Muscle of back (tissue), 13 donors: Measurements from ENCODE around the gene SLC4A9. TPM values are rescaled to one million over a fixed set of nuclear protein-coding genes. Genes with fewer than 3 reads are reported as not detected.

Source experiments
- DNase-seq, 3 donors: peaks; one replicate each; pipeline versions ENCODE4 v3.0.0 to v3.0.0-alpha.2; 2013
- long read RNA-seq, 9 donors: transcript quantifications; one replicate each; lab custom pipeline, GENCODE V29; 2026
- polyA plus RNA-seq, 10 donors: library from polyadenylated mRNA; unstranded; fragments of 120-200 nt; gene quantifications; one replicate each; pipeline ENCODE4 v1.2.1, GENCODE V29; 2013; ENCODE audit not compliant: insufficient read length in 10 of 10

Gene SLC4A9, protein sequence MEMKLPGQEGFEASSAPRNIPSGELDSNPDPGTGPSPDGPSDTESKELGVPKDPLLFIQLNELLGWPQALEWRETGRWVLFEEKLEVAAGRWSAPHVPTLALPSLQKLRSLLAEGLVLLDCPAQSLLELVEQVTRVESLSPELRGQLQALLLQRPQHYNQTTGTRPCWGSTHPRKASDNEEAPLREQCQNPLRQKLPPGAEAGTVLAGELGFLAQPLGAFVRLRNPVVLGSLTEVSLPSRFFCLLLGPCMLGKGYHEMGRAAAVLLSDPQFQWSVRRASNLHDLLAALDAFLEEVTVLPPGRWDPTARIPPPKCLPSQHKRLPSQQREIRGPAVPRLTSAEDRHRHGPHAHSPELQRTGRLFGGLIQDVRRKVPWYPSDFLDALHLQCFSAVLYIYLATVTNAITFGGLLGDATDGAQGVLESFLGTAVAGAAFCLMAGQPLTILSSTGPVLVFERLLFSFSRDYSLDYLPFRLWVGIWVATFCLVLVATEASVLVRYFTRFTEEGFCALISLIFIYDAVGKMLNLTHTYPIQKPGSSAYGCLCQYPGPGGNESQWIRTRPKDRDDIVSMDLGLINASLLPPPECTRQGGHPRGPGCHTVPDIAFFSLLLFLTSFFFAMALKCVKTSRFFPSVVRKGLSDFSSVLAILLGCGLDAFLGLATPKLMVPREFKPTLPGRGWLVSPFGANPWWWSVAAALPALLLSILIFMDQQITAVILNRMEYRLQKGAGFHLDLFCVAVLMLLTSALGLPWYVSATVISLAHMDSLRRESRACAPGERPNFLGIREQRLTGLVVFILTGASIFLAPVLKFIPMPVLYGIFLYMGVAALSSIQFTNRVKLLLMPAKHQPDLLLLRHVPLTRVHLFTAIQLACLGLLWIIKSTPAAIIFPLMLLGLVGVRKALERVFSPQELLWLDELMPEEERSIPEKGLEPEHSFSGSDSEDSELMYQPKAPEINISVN
- under 1 TPM in 3 of 10 donors, not detected in 7; 0.14 to 0.30 (median 0.17) TPM for polyA plus RNA-seq
- long read RNA-seq, donor 1 = 0 reads
- long read RNA-seq, donor 2 = 0 reads
- long read RNA-seq, donor 3 = 0 reads
- long read RNA-seq, donor 4 = 0 reads
- long read RNA-seq, donor 5 = 0 reads
- long read RNA-seq, donor 6 = 0 reads
- long read RNA-seq, donor 7 = 0 reads
- long read RNA-seq, donor 8 = 0 reads
- long read RNA-seq, donor 9 = 0 reads

DNA sequence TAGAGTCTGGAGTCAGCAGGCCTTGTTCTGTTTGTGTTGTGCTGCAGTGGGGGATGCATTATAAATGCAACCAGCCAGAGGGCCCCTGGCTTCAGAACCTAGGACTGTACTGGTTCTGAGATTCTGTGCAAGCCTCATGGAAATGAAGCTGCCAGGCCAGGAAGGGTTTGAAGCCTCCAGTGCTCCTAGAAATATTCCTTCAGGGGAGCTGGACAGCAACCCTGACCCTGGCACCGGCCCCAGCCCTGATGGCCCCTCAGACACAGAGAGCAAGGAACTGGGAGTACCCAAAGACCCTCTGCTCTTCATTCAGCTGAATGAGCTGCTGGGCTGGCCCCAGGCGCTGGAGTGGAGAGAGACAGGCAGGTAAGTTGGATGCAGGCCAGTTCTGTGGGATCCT is at the start of gene SLC4A9:
TSS of gene SLC4A9 (plus strand) at position 94 of the 400 bp plus-strand sequence. CDS start at position 137, 43 bp downstream.
- no peak for DNase-seq

DNA sequence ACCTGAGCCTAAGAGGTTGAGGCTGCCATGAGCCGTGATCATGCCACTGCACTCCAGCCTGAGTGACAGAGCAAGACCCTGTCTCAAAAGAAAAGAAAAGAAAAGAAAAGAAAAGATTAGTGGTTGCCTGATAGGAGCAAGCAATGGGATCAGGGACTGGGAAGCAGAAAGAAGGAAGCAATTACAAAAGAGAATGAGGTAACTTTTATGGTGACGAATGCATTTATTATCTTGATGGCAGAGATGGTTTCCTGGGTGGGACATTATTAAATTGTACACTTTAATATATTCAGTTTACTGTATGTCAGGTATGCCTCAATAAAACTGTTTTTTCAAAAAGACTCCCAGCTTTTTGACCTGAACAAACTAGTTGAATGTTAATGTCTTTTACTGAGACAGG is 49.6 kb upstream of the SLC4A9 start:
- DNase-seq = no peak

DNA sequence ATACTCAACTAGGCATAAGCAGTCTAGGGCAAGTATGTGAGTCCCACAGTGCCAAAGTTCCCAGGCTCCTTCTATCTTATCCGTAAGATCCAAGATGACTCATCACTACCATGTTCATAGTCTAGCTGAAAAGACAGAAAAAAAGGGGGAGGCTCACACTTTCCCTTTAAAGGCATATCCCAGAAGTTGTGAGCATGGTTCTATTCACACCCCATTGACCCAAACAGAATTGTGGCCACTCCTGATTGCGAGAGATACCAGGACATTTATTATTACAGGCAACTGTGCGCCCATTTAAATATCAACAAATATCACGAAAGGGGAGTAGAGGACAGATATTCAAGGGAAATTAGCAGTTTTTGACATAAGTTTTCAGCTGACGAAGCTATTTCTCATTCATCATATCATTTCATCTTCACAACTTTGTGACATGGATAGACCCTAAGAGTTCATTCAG is 49.0 kb upstream of the SLC4A9 start:
- DNase-seq = peak in 1 of 3 donors; percentile 68

DNA sequence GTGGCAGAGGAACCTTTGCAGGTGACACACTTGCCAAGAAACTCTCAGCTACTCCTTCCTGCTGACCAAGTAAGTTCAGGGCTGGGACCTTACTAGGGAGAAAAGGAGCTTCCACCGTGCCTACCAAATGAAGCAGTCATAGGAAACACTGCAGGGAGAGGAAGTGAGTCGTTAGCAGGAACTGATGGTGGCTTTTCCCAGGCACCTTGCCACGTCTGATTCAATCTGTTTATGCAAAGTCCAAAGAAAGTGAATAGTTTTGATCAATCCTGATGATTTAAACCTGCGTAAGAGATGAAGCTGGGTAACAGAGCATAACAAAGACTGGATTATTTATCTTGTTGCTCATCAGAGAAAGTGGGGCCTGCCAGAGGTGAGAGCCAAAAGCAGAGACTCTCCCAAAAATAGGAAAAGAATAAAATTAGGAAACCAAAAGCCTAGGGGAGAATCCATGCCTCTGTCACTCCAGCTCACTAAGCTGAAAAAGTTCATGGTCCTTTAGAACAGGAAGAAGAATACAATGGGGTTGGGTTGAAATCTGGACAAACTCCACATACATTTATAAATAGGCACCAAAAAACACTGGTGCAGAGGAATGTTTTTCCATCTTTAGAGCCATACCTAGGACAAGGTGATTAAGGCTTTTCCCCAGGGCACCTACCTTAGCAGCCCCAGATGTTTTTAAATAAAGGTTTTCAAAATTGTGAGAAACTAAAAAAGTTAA is 47.8 kb upstream of the SLC4A9 start:
- DNase-seq = peak in 2 of 3 donors; percentile 32 to 86

DNA sequence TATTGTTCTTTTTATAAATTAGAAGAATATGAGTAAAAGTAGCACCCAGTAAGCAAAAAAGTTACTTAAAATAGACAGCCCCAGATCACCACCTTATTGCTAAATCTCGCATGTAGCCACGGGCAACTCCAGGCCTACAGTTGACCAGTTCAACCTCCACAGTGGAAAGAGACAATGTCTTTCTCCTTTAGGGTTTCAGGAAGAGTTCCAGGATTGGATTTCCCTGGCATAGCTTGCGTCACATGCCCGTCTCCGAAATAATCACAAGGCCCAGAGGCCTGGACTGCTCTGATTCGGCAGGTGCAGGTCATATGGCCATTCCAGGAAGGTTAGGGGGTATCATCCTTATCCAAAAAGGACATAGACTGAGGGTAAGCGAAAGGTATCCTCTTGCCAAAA is 47.2 kb upstream of the SLC4A9 start:
- no peak for DNase-seq

DNA sequence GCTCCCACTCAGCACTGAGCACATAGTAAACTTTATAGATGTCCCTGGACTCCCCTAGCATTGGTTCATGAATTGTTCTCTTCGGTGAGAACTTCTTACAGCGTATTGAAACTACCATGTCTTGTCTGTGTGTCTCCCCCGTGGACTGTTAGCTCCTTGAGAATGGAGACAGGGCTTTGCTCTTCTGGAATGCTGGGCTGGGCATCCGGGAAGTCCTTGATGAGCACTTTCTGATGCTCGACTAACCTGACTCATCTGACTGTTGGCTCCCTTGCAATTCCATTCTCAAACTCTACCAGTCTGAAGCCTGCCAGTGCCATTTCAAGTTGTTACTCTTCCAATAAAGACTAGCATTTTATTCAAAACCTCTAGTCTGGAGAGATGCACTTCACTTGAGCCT is 42.1 kb upstream of the SLC4A9 start:
- DNase-seq = no peak

DNA sequence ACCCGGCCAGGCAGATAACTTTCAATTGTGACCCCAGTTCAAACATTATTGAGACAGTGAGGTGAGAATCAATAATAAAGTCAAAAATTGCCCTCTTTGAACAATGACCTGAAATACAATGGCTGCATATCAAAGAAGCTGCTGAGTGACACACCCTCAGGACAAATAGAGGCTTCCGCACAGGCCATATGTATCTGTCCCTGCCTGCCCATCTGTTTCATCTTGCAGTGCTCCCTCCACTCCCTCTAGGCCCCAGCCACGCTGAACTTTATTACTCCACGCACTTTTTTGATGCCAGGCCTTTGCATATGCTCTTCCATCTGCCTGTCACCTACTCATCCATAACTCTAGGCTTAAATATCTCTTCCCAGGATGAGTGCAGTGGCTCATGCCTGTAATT is 41.2 kb upstream of the SLC4A9 start:
- no peak for DNase-seq

DNA sequence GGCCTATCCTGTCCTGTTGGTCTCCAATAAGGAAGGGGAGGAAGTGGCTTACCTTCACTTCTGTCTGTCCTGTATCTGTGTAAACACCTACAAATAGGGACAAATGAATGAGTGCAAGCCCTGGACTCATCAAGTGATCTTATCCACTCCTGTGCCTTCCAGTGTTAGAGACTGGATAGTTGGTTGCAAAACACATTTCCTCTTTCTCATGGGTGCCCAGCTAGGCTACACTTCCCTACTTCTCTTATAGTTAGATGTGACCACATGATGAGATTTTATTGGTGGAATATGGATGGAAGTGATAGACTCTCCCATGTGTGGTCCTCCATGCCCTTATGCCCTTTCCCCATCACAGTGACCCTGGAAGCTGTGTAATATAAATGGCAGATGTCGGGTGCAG is 40.2 kb upstream of the SLC4A9 start:
- DNase-seq = no peak

DNA sequence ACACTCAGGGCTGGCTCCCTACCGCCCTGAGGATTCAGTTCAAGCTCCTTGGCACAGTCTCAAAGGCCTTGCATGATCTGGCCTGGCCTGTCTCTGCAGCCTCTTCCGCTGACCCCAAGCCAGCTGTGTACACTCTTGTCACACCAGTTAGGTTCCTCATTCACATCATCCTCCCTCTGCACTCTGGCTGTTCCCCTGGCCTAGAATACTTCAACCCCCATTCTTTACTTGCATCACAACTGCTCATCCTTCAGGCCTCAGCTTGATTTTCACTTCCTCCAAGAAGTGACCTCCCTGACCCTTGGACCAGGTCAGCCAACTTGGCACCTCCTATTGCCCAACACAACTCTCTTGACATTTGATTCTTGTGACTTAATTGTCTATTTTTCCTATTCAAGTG is 38.2 kb upstream of the SLC4A9 start:
- DNase-seq = peak in 1 of 3 donors; percentile 36

DNA sequence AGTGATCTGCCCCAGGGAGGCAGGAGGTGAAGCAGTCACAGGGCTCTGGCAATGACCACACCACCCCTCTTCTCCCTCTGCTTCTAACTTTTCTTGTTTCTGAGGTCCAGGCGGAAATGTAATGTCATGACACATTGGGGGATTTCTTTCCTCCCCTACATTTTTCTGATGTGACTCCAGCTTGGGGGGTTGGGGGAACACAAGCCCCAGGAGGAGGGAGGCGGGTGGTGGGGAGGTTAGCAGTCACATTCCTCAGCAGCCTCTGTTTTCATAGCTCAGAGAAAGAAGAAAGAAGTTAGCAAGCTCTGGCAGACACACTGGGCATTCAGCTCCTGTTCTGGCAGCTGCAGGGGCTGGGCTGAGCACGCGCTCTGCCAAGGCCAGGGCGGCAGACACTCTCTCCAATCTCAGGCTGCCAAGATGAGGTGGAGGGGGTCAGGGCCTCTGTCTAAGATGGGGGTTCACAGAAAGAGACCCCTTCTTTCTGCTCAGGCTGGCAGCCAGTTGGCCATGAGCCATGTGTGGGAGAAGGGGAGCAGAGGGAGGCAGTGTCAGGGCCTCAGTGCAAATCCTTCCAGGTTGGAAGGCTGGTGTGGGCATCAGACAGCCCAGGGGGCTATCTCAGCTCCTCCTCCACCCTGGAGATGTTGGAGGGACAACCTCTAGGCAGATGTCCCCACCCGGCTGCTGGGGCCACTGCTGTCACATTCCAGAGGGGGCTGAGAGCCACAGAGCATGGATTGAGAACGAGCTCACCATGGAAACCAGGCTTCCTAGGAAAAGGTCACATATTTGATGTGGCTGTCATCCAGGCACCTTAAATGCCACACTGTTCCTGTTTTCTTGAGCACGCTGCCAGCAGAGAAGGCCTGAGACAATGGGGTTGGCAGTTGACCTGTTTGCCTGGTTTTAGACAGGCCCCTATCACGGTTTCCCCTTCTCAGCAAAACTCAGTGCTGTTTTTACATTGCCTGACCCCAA is 37.0 kb upstream of the SLC4A9 start:
- DNase-seq = peak in 2 of 3 donors; percentile 64 to 92

DNA sequence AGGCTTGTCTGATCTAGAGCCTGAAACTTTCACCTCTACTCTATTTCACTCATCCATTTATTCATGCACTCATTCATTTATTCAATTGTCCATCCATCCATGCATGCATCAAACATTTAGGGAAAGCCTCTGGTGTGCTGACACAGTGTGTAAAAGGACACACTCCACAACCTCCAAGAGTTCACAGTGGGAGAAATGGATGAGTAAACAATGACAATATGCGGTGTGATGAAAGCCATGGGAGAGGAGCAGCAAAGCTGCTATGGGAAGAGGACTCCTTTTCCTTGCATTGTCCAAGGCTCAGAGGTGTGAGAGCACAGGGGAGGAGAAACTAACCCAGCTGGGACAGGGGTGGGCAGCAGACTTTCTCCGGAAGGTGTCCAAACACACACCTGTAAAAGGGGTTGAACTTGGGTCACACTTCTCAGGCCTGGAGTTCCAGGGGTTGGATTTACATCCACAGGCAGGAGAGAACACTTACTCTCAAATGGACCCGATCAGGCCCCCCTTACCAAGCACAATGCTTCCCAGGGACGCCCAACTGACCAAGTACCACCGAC is 35.9 kb upstream of the SLC4A9 start:
- no peak for DNase-seq

DNA sequence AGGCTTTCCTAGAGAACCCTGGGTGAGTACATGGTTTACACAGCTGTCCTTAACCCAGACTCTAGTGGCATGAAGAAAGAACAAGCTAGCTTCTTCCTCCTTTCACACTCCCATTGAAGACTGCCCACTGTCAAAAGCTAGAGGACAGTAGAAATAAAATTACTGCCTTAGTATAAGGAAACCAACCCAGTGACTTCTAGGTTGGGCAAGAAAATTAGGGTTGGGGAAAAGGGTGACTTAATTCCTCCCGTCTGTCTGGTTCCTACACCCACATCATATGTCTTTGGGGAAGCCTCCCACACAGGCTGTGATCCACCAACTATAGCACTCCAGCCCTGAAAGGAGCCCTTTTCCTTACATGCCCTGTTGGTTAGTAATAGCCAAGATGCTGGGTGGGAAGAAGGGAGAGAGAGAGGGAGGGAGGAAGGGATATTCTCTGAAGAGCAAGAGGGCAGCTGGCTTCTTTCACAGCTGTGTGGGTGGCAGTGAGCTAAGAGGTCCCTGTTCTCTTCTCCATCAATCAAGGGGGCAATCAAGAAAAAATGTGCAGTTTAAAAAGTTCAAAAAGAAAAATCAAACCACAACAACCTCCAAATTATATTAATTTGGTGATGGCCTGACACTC is 35.3 kb upstream of the SLC4A9 start:
- no peak for DNase-seq

DNA sequence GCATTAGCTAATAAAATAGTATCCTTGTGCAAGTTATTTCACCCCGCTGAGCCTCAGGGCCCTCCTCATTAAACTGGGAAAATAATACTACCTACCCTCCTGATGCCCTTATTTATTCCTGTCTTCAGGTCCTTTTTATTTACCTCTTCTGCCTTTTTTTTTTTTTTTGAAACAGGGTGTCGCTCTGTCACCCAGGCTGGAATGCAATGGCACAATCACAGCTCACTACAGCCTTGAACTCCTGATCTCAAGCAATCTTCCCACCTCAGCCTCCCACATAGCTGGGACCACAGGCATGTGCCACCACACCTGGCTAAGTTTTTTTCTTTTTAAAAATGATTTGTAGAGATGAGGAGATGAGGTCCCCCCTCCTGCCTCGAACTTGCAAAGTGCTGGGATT is 34.5 kb upstream of the SLC4A9 start:
- DNase-seq = no peak

DNA sequence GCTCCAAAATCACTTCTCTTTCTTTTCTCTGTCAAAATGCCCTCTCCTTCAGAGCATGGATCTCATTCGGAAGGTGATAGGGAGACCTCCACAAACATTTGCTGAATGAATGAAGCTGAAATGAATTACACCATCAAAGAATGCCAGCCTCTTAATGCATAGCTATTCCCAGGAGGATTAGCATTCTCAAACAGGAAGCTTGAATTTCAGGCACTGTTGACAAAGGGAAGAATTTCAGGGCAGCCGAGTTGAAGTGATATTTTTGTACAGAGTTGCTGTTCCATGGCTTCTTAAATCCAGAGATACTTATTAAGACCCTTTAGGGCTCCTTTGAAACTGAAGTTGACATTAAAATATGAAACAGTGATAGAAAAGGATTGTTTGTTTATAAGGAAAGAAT is 32.4 kb upstream of the SLC4A9 start:
- DNase-seq = no peak

DNA sequence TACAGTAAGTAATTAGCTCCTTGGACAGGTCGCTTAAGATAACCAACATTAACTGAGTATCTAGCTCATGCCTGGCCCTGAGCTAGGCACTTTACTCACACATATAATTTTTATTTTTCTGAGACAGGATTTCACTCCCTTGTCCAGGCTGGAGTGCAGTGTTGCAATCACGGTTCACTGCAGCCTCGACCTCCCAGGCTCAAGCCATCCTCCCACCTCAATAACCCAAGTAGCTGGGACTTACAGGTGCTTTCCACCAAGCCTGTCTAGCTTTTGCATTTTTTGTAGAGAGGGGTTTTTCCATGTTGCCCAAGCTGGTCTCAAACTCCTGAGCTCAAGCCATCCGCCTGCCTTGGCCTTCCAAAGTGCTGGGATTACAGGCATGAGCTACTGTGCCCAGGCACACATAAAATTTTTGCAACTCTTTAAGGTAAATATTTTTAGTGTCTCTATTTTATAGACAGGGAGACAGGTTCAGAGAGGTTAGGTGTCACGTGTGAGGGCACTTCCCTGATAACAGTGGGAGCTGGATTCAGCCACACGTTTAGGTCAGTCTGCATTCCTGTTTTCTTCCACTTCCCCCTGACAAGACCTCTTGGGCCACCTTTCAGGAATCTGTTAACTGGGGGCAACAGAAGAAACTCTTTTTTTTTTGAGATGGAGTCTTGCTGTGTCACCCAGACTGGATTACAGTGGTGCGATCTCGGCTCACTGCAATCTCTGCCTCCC is 31.8 kb upstream of the SLC4A9 start:
- no peak for DNase-seq

DNA sequence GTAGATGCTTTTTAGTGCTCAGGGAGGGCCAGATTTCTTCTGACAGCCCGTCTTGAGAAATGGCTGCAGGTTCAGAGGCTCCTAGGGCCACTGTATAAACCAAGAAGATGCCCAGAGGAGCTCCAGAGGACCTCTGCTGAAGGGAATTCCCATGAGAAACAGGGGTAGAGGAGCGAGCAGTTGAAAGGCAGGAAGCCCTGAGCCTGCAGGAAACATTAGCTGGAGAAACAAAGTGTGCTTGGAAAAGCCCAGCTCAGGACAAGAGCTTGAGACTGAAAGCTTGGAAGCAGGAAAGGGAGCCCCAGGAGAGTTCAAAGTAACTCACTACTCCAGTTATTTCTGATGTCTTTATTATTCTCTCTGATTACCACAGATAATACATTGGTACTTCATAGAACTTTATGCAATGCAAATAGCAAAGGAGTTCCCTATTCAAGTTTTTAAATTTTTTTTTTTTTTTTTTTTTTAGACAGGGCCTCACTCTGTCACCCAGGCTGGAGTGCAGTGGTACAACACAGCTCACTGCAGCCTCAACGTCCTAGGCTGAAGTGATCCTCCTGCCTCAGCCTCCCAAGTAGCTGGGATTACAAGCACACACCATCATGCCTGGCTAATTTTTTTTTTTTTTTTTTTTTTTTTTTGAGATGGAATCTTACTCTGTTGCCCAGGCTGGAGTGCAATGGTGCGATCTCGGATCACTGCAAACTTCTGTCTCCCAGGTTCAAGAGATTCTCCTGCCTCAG is 30.1 kb upstream of the SLC4A9 start:
- peak in 1 of 3 donors; percentile 29 for DNase-seq

DNA sequence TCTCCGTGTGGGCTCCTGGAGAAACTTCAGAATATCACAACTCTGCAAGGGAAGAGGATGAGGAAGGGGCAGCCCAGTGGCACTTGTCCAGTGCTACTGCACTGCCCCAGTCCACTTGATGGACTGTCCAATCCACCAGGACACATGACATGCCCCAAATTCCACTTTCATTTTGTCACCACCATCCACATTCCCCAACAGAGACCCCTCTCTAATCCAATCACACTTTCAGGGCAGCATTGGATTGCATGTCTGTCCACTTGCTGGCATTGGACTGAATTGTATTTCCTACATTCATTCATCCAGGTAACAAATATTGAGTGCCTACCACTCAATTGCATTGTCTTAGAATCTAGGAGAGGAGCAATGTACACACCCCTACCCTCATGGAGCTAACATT is 28.4 kb upstream of the SLC4A9 start:
- no peak for DNase-seq

DNA sequence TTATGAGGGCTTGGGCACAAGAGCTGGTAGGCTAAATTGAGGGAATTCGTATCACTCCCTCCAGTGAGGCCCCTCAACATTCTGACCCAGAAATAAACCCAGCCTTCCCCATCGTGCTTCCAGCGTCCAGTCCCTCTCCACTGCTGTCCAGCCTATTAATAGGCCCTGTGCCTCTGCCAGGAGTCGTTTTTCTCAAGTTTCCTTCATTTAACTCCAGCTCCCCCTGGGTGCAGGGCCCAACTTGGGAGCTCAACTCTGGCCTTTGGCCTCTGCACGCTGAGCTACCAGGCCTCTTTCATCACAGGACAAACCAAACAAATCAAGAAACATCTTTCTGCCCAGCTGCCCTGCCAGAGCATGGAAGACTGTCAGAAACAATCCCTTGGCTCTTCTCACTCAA is 23.6 kb upstream of the SLC4A9 start:
- peak in 2 of 3 donors; percentile 61 to 81 for DNase-seq
